Measurements from ENCODE around the gene HPN.
A peak's percentile ranks its signal among the peaks of the same experiment; 100 is the strongest.

HPN gene

DNA sequence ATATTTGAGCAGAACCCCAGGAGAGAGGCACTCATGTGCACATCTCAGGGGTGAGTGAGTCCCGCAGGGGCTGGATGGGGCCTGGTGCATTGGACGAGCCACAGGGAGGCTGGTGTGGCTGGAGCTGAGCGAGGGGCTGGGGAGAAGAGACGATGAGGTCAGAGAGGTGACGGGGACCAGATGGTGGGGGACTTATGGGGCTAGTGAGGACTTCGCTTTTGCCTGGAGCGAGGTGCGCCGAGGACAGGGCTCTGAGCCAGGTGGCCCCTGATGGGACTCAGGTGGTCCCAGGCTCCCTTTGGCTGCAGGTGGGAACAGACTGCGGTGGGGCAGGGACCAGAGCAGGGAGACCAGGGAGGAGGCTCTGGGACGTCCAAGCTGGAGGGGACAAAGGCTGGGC is 67.2 kb downstream of the HPN start:
- no peak for DNase-seq

DNA sequence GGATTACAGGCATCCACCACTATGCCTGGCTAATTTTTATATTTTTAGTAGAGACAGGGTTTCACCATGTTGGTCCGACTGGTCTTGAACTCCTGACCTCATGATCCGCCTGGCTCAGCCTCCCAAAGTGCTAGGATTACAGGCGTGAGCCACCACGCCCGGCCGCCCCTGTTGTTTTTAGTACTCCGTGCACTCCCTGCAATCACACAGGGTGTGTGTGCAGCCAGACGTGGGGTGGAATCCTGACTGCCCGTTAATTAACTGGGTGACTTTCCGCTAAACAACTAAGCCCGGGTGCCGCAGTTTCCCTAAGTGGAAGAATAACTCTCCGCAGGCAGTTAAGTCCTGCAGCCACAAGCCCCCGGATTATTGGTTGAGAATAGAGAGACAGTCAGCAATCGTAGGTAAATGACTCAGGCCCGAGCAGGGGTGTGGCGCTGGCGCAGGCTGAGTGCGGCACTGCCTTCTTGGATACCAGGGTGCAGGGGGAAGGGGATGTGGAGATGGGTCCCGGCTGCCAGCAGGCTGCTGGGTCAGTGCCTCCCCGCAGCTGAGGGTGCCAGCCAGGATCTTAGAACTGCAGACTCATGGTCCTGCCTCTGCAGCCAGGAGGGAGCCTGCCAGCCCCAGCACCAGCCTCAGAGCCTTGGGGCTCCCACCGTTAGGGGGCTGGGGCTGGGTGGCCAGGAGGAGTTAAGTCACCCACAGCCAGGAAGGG is 68.0 kb downstream of the HPN start:
- DNase-seq = no peak

DNA sequence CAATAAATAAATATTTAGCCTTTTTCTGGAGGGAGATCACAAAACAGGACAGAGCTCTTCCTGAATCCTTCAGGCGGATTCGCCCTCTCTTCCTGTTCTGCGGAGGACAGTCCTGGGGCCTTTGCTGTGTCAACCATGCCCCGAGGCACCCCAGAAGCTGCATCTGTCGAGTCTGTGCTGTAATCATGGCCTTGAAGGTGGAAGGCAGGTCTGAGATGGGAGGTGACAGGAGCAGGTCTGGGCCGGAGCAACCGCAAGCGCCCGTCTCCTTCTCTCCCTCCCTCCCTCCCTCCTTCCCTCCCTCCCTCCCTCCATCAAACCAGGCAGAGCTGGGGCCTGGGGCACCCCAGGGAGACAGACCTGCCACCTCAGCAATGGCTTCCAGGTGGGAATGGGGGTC is 69.5 kb downstream of the HPN start:
- no peak for DNase-seq

DNA sequence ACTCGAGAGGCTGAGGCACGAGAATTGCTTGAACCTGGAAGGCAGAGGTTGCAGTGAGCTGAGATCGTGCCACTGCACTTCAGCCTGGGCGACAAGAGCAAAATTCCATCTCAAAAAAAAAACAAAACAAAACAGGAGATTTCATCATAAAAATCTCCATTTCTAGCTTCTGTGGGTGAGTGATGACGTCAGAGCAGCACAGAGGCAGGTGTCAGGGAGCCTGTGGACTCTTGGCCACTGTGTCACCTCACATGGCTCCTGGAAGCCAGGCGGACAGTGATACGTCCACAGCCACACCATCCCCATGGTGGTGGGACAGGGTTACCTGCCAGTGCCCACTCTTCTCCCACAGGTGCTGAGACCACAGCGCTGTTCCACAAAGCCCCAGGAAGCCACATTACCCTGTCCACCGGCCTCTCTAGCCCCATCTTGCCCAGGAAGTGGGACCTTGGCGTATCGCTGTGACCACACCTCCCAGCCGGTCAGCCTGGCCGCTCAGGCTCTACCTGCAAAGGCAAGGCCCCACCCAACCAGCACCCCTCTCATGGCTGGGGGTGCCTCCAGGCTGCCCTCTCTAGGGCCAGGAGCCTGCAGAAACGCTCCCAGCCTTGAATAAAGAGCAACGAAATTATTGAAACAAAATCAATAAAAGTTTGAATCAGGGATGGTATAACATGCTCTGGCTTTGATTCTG is 71.6 kb downstream of the HPN start:
- no peak for DNase-seq

DNA sequence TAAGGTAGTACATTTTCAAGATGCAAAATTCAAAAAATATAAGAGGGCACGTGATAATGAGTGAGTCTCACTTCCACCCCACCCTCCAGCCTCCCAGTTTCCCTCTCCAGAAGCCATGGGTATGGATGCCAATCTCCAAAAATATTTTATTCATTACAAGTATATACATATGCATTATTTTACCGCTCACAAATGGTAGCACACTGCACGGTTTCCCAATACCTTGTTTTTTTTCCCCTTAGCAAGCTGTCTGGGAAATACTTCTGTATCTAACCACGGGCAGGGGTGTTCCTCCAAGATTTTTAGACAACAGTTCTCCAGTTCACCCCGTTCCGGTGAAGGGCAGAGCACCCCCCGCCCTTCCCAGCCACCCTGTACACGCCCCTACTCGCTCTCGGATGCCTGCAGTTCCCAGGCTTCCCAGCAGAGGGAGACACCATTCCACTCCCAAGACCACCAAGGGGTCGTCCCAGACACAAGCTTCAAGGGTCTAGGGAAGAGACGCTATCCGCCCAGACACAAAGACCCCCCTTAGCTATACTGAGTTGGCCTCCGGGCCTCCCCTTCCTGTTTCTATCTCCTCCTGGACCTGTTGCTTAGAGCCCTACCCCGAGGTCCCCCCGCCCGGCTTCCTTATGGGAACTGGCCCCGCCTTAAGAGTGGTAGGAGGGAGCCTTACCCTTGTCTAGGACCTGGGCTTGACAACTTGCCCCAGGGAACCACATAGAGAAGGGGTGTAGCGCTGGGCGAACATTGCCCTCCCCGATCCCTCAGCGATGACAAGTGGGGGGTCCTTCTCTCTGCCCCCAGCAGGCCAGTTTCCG is 73.0 kb downstream of the HPN start:
- DNase-seq = peak; percentile 63

DNA sequence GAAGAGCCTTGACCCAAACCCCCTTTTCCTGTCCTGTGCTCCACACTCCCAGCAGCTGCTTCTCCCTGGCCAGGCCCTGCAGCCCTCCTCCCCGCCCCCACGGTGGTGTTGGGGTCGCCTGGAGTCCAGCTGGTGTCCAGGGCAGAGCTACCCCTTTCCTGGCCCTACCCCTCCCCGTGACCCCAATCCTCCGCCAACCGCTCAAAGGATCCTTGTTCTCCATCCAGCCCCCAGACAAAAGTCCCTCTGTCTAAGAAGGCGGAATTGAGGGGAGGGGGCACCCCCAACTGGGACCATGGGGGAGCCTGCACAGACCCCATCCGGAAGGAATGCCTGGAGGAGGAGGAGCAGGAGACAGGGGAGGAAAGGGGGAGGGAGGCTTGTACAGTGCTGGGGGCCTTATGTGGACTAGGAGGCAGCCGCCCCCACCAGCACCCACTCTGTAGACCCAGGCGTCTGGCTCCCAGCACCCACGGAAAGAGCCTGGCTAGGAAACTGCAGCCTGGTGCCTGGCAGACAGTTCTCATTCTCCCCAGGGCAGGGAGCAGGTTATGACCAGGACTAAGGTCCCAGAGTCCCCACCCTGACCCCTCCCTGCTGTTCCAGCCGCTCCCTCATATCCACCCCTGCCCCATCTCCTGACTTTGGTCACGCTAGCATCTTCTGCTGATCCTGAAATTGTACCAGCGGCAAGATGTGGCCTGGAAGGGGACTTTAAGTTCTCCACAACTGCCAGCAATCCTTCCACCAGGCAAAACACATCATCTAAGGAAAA is 73.8 kb downstream of the HPN start, which contains the start of gene FXYD3:
Gene FXYD3 (plus strand): TSS at position 647 of the 775 bp plus-strand sequence. CDS start 3,554 bp downstream, outside the sequence.
- no peak for DNase-seq
